GM23338 (cell line): ENCODE data around the gene SIRT7.

Experiments
- CREB1 ChIP-seq: fragments of 250-450 bp; sonication (Bioruptor Pico); IDR thresholded peaks from 2 replicates; pipeline ENCODE4 v1.5.0; 2020; ENCODE audit warnings: low read depth, mild to moderate bottlenecking, moderate library complexity
- CTCF ChIP-seq, 2 experiments: fragments of 200-600 bp in 1 of 2; sonication (generic) in 1 of 2; conservative IDR thresholded peaks; 2 replicates each; pipeline versions ENCODE4 v1.5.1 to v1.6.1; 2016 to 2017; ENCODE audit warnings: antibody characterized with exemption in 2 of 2, low read depth in 2 of 2, mild to moderate bottlenecking in 2 of 2, moderate library complexity in 1 of 2
- ETS1 ChIP-seq: IDR thresholded peaks from 2 replicates; pipeline ENCODE4 v1.6.1; 2016; ENCODE audit warnings: antibody characterized with exemption
- EZH2 ChIP-seq: fragments of 200-600 bp; sonication (generic); IDR thresholded peaks from one replicate; pipeline ENCODE4 v1.8.0; 2017; ENCODE audit warnings: antibody characterized with exemption, mild to moderate bottlenecking, low read depth; ENCODE audit not compliant: unreplicated experiment
- EZH2phosphoT487 ChIP-seq: fragments of 200-600 bp; sonication (generic); IDR thresholded peaks from one replicate; pipeline ENCODE4 v1.8.1; 2018; ENCODE audit warnings: antibody characterized with exemption; ENCODE audit not compliant: unreplicated experiment
- JUNB ChIP-seq: IDR thresholded peaks from one replicate; pipeline ENCODE4 v1.6.1; 2016; ENCODE audit warnings: antibody characterized with exemption; ENCODE audit not compliant: unreplicated experiment
- NANOG ChIP-seq: IDR thresholded peaks from 2 replicates; pipeline ENCODE4 v1.6.1; 2016; ENCODE audit warnings: antibody characterized with exemption, borderline replicate concordance
- POLR2AphosphoS5 ChIP-seq: IDR thresholded peaks from 2 replicates; pipeline ENCODE4 v1.6.1; 2016; ENCODE audit warnings: antibody characterized with exemption, low read depth
- STAT1 ChIP-seq: IDR thresholded peaks from one replicate; pipeline ENCODE4 v1.6.1; 2016; ENCODE audit warnings: antibody characterized with exemption; ENCODE audit not compliant: unreplicated experiment
- ZNF114 ChIP-seq: fragments of 250-450 bp; sonication (Bioruptor Pico); IDR thresholded peaks from 2 replicates; pipeline ENCODE4 v1.5.0; 2020; ENCODE audit warnings: mild to moderate bottlenecking, moderate library complexity
- ZNF331 ChIP-seq: fragments of 250-450 bp; sonication (Bioruptor Pico); IDR thresholded peaks from 2 replicates; pipeline ENCODE4 v1.5.0; 2020; ENCODE audit warnings: low read depth, mild to moderate bottlenecking, moderate library complexity
- TF ChIP-seq, protein P1 (sequence below): IDR thresholded peaks from one replicate; pipeline ENCODE4 v1.6.1; 2018; ENCODE audit warnings: antibody characterized with exemption; ENCODE audit not compliant: unreplicated experiment
- TF ChIP-seq, protein P2 (sequence below): fragments of 250-450 bp; sonication (Bioruptor Pico); IDR thresholded peaks from 2 replicates; pipeline ENCODE4 v1.5.0; 2020; ENCODE audit warnings: mild to moderate bottlenecking, moderate library complexity

DNA sequence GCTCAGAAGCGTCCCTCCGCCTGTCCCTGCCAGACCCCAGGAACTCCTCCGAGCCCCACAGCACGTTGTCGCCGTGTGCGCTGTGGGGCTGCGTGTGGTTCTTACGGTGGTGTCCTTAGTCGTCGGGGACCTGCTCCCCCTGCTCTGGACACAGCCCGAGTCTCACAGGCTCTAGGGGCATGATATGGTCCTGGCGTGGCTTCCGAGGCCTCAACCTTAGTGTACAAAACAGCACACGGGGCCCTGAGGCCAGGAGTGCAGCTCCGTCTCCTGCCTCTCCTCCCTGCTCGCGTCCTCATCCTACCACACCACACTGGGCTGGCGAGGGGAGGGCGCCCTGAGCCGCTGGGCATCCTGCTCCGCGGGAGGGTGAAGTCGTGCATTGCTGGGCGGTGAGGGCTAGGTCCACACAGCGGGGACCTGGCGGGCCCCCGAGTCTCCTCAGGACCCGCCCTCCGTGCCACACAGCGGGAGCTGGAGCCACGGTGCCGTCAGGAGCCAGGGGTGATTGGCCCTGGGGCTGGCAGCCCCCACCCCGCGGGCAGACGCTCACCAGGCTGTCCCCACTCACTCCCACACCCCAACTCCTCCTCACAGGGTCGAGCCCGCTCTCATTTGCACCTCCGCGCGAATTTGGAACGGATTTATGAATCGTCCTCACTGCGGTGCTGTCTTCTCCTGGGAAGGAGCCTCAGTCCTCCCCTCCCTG lies 10.7 kb upstream of the SIRT7 start:
- TF ChIP-seq, protein P1, sequence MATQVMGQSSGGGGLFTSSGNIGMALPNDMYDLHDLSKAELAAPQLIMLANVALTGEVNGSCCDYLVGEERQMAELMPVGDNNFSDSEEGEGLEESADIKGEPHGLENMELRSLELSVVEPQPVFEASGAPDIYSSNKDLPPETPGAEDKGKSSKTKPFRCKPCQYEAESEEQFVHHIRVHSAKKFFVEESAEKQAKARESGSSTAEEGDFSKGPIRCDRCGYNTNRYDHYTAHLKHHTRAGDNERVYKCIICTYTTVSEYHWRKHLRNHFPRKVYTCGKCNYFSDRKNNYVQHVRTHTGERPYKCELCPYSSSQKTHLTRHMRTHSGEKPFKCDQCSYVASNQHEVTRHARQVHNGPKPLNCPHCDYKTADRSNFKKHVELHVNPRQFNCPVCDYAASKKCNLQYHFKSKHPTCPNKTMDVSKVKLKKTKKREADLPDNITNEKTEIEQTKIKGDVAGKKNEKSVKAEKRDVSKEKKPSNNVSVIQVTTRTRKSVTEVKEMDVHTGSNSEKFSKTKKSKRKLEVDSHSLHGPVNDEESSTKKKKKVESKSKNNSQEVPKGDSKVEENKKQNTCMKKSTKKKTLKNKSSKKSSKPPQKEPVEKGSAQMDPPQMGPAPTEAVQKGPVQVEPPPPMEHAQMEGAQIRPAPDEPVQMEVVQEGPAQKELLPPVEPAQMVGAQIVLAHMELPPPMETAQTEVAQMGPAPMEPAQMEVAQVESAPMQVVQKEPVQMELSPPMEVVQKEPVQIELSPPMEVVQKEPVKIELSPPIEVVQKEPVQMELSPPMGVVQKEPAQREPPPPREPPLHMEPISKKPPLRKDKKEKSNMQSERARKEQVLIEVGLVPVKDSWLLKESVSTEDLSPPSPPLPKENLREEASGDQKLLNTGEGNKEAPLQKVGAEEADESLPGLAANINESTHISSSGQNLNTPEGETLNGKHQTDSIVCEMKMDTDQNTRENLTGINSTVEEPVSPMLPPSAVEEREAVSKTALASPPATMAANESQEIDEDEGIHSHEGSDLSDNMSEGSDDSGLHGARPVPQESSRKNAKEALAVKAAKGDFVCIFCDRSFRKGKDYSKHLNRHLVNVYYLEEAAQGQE = no peak
- TF ChIP-seq CTCF (conservative IDR thresholded peaks at IDR 0.05; ENCODE audit: low read depth in 2 of 2) (no peak), POLR2AphosphoS5 (no peak), EZH2 (no peak), ETS1 (no peak), STAT1 (no peak), JUNB (no peak), CREB1 (no peak), EZH2phosphoT487 (no peak), ZNF114 (no peak), NANOG (no peak), ZNF331 (CRISPR knock-in tag) (no peak)
- TF ChIP-seq, protein P2, sequence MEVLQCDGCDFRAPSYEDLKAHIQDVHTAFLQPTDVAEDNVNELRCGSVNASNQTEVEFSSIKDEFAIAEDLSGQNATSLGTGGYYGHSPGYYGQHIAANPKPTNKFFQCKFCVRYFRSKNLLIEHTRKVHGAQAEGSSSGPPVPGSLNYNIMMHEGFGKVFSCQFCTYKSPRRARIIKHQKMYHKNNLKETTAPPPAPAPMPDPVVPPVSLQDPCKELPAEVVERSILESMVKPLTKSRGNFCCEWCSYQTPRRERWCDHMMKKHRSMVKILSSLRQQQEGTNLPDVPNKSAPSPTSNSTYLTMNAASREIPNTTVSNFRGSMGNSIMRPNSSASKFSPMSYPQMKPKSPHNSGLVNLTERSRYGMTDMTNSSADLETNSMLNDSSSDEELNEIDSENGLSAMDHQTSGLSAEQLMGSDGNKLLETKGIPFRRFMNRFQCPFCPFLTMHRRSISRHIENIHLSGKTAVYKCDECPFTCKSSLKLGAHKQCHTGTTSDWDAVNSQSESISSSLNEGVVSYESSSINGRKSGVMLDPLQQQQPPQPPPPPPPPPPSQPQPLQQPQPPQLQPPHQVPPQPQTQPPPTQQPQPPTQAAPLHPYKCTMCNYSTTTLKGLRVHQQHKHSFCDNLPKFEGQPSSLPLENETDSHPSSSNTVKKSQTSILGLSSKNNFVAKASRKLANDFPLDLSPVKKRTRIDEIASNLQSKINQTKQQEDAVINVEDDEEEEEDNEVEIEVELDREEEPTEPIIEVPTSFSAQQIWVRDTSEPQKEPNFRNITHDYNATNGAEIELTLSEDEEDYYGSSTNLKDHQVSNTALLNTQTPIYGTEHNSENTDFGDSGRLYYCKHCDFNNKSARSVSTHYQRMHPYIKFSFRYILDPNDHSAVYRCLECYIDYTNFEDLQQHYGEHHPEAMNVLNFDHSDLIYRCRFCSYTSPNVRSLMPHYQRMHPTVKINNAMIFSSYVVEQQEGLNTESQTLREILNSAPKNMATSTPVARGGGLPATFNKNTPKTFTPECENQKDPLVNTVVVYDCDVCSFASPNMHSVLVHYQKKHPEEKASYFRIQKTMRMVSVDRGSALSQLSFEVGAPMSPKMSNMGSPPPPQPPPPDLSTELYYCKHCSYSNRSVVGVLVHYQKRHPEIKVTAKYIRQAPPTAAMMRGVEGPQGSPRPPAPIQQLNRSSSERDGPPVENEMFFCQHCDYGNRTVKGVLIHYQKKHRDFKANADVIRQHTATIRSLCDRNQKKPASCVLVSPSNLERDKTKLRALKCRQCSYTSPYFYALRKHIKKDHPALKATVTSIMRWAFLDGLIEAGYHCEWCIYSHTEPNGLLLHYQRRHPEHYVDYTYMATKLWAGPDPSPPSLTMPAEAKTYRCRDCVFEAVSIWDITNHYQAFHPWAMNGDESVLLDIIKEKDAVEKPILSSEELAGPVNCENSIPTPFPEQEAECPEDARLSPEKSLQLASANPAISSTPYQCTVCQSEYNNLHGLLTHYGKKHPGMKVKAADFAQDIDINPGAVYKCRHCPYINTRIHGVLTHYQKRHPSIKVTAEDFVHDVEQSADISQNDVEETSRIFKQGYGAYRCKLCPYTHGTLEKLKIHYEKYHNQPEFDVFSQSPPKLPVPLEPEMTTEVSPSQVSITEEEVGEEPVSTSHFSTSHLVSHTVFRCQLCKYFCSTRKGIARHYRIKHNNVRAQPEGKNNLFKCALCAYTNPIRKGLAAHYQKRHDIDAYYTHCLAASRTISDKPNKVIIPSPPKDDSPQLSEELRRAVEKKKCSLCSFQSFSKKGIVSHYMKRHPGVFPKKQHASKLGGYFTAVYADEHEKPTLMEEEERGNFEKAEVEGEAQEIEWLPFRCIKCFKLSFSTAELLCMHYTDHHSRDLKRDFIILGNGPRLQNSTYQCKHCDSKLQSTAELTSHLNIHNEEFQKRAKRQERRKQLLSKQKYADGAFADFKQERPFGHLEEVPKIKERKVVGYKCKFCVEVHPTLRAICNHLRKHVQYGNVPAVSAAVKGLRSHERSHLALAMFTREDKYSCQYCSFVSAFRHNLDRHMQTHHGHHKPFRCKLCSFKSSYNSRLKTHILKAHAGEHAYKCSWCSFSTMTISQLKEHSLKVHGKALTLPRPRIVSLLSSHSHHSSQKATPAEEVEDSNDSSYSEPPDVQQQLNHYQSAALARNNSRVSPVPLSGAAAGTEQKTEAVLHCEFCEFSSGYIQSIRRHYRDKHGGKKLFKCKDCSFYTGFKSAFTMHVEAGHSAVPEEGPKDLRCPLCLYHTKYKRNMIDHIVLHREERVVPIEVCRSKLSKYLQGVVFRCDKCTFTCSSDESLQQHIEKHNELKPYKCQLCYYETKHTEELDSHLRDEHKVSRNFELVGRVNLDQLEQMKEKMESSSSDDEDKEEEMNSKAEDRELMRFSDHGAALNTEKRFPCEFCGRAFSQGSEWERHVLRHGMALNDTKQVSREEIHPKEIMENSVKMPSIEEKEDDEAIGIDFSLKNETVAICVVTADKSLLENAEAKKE (CRISPR knock-in tag) = no peak
